ENCODE results near the gene TRMT10B.
"Not testable (repeated sequence)": the region's sequence is repeated elsewhere in the genome, so short reads cannot be mapped to it uniquely, and the experiment has no call there.

GRCh38 chr9:37765263-37765662 is 11.7 kb downstream of the TRMT10B start:
- not testable (repeated sequence) for TF ChIP-seq SP1 (IDR thresholded peaks at IDR 0.05); FOXM1 (IDR thresholded peaks at IDR 0.05; ENCODE audit: borderline replicate concordance); ZNF384 (IDR thresholded peaks at IDR 0.05); BHLHE40 (IDR thresholded peaks at IDR 0.05; ENCODE audit: borderline replicate concordance)

Data from HEK293T (cell line).